GM18526 (cell line): Measurements from ENCODE around the gene NBPF20.

Experiments
- POLR2A ChIP-seq: IDR thresholded peaks from 3 replicates; pipeline ENCODE4 v1.6.1; 2011; ENCODE audit not compliant: insufficient read length; ENCODE audit errors: extremely low read depth

Gene NBPF20

GRCh38 chr1:145425436-145426029 is at the start of gene NBPF20:
TSS of gene NBPF20 (minus strand) at chr1:145425603. CDS start at chr1:145405272, 20,331 bp downstream.
- TF ChIP-seq POLR2A, result peak; percentile 26

GRCh38 chr1:145465405-145466144 is 40.2 kb upstream of the NBPF20 start:
- TF ChIP-seq POLR2A, result peak; percentile 94
